A172 (cell line): ENCODE measurements around the gene SH3RF3. TPM values are rescaled to one million over a fixed set of nuclear protein-coding genes. Genes with fewer than 3 reads are reported as not detected.
A peak's percentile ranks its signal among the peaks of the same experiment; 100 is the strongest.

Experiments
- DNase-seq: peaks from one replicate; pipeline ENCODE4 v3.0.0-alpha.2; 2015; ENCODE audit warnings: low spot score
- total RNA-seq: library from RNA; depleted of rRNA; stranded (reverse); fragments of >200 nt; shearing (Covaris generic); gene quantifications from 2 replicates; pipeline ENCODE4 v1.2.3, GENCODE V29; 2014

SH3RF3 gene
- total RNA-seq, 1 experiment from 2014 or later: 3.6 TPM

DNA sequence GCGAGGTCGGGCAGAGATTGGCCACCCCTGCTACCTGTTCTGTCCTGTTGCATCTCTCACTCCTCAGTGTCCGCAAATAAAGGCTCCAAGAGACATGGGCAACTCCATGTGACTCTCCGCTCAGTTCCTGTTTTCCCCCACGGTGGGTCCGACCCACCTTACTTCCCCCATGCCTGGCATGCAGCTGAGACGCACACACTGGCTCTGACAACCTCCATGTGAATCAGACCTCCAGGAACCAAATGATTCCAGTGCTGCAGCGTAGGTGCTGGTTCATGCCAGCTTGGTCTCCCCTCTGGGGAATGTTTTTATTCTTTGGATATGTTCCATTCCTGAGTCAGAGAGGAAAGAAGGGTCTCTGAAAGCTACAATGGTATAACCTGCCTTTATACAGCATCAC, 221.5 kb downstream of the SH3RF3 start:
- DNase-seq: peak; percentile 40

DNA sequence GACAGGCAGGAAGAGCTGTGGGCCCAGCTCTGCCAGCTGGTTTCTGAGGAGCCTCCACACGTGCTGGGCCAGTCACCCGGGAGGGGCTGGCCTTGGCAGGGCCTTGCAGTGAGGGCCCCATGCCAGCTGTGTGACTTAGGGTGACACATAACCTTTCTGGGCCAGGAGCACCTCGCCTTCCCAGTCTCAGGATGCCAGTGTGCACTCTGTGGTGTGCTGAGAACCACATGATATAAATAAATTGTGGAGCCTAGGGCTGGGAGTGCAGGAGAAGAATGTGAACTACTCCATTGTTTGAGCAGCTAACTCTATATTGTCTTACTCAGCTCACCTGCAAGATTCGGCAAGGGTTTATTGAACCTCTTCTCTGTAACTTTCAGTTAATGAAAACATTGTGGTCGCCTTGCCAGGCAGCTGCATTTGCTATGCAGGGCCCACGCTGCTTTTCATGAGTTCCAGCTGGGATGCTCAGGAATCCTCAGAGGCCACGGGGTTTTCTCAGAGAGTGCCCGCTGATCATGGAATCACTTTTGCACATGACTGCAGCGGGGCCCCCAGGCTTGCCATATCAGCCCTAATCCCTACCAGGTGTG, 222.3 kb downstream of the SH3RF3 start:
- peak; percentile 93 for DNase-seq

DNA sequence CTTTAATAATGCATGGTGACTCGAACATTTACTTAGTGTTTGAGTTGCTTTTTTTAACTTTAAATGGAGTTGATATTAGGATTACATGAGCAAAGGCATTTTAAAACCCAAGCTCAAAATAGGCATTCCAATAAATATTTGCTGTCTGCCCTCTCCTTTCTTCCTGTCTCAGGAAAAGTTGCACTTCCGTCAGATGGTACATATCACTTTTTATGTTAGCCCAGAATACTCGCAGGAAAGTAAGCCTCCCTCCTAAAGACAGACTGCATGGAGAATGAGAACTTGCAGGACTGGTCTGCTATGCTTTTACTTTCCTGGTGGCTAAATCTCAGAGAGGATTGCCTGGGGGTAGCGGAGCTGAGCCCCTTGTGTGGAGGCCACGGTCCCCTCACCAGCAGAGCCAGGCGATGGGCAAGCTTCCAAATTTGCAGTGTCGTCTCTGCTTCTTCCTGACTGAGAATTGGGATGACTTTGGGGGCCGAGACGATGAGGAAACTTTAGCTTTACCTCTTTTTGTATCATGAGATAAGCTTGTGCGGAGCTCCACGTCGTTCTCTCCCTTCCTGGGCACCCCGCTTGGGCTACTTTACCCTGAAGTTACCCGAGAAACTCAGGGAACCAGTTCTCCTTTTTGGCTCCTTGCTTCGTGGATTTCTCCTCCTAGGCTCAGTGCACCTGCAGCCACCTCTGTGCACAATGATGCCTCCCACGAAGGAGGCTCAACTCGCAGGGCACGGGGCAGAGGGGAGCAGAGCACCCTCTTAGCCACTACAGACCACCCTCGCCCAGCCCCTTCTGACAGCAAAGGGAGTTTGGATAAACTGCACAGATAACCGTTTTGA, 223.3 kb downstream of the SH3RF3 start:
- no peak for DNase-seq

DNA sequence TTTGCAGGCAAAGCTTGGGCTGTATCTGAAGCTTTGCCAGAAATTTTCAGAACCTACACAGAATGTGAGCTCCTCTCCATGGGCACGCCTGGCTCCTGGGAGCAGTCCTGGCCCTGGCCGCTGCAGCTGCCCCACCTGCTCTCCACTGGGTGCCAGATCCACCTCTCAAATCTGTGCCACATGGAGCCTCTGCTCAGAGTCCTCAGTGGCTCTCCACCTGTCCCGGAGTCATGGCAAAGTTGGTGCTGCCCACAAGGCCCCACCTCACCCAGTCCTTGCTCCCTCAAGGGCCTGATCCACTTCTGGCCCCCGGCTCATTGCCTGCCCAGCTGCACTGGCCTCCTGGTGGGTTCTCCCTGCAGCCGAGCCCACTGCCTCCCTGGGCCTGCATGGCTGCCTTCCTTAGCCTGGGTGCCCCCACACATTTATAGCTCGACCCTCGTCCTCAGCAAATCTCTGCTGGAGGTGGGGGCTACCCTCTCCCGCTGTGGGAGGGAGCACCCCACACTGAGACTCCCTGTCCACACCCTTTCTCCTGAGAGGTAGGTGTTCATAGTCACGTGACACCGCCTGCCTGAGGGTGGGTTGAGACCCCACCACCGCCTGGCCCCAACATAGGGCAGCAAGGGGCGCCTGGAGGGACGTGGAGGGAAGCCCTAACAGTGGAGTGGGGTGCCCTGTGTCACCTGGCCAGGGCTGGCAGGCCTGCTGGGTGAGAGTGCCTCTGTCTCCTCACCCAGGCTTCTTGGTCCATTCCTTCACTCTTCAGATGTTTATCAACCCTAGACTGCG, 224.1 kb downstream of the SH3RF3 start:
- DNase-seq: no peak

DNA sequence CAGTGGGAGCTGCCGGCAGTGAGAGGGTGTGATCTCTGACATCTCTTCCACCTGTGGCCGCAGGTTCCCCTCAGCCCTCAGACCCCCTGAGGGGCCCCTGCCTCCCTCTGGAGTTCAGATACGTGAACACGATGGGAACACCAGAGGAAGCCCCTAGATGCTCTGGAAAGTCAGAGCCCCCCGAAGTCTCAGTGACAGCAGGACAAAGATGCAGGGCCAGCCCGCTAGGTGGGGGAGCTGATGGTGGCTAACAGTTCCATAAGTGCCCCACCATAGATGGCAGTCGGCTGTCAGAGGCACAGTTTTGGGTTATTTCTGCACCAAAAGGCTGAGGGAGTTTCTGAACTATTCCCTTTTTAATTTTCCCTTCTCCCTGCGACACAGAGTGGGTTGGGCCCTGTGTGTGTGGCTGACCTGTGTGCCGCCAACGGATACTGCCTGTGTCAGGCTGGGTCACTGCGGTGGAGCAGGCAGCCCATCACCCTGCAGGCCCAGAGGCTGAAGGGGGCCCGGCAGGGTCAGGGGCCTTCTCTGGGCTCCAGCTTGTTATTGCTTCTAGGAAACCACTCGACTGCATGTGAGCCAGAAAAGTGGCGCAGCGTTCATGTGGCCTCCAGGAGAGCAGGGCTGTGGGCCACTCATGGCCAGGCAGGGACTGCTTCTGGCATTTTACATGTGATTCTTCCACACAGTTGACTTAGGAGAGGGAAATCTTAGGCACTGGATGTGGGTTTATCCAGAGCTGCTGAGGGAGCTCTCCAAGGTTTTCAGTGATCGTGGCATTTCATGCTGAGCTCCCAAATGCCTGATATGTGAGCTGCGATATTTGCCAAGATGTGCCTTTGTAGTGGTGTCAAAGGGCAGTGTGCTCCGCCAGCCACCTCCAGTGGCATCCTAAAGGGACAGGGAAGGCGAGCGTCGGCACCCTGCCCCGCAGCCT, 225.1 kb downstream of the SH3RF3 start:
- DNase-seq: no peak

DNA sequence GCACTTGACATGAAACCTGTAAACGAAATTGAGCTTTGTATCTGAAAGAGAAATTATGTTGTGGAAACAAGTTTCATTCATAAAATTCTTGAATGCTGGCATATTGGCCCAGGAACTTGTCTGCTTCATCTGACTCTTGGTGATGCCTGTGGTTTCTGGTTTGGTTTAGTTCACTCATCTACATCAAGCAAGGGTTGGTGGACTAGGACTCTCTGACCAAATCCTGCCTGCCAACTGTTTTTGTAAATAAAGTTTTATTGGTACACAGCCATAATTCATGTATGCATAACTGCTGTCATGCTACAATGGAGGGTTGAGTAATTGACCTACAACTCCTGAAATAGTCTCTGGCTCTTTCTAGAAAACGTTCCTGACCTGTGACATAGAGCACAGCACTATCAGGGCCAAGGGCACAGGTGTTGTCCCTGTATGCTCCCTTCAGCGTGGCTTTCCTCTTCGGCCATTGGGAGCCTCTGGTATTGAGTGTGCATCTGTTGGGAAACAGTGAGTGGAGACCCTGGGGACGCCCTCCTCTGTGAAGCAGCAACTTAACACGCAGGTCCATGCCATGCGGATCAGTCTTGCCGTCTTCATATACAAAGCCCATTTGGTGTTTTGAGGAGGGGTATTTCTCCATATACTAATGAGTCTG, 226.3 kb downstream of the SH3RF3 start:
- no peak for DNase-seq

DNA sequence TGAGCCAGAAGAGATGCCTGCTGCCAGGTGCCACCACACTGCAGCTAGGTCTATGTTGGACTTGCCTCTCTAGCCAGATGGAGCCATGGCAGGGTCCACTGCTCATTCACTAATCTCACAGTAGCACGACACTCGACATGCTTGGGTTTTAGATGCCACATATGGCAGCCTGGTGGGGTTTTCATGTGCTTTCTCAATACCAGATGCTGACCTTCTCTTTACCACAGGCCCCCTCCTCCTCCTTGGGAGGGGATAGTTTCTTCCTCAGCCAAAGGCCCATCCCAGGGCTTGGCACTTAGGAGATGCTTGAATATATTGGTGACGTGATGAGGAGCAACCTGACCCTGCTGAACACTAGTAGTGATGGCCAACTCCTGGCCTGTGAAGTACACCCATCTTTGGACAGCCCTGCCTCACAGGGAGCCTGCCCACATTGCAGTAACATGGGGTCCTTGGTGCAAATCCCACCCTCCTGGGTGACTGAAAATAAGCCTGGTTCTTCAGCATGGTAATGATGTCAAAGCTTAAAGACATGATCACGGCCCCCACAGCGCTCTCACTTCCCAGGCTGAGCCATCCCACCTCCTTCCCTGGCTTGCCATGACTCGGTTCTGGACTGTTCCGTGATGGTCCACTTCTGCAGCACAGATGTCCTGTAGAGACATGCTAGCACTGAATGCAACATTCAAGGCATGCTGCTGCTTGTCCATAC, 227.5 kb downstream of the SH3RF3 start:
- no peak for DNase-seq

DNA sequence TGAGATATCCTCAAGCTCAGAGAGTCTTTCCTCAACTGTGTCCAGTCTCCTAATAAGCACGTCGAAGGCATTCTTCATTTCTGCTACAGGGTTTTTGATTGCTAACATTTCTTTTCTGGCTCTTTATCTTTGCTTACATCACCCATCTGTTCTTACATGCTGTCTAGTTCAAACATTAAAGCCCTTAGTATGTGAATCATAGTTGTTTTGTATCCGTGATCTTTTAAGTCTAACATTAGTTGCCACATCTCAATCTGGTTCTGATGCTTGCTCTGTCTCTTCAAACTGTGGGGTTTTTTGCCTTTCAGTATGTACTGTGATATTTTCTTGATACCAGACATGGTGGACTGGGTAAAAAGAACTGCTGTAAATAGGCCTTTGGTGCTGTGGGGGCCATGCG, 235.2 kb downstream of the SH3RF3 start:
- no peak for DNase-seq

DNA sequence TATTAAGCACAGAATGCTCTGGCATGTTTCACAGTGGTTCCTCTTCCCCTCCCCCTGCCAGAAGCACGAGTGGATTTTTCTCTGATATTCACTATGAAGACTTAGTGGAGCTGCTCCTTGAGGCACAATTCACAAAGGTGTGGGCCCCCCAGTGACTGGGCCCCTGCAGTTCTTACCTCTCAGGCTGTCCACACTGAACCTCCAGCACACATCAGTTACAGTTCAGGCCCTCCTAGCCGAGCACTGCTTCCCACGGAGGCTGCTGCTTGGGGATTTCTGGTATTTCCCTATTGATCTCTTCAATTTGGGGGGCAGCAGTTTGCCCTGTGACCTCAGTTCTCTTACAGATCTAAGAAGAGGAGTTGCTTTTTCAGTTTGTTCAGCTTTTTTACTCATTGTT, 236.1 kb downstream of the SH3RF3 start:
- no peak for DNase-seq

DNA sequence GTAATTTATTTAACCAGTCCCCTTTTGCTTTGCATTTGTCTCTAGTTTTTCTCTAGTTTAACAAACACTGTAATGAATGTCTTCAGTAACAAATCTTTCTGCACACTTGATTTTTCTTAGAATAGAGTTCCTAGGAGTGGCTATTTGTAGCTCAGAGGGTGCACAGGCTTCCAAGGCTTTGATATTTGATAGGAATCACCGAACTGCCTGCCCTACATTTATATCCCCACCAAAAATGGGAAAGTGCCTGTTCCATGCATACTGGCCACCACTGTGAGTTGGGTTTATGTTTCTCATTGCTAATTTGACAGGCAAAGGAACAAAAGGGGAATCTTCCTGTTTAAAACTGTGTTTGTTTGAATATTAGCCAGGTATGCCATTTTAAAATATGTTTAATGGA, 238.7 kb downstream of the SH3RF3 start:
- no peak for DNase-seq

DNA sequence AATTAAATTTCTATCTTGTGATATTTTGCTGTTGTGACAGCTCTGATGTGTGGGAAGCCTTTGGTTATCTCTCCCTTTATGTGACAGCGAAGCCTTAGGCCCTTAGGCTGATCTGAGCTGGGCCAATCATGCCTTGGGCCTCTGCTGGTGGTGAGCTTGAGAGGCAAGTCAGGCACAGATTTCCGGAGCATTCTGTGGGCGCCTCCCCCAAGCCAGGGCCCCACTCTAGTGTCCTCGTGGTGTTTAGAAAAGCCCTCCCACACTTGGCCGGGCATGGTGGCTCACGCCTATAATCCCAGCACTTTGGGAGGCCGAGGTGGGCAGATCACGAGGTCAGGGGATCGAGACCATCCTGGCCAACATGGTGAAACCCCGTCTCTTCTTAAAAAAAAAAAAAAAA, 239.8 kb downstream of the SH3RF3 start:
- no peak for DNase-seq

DNA sequence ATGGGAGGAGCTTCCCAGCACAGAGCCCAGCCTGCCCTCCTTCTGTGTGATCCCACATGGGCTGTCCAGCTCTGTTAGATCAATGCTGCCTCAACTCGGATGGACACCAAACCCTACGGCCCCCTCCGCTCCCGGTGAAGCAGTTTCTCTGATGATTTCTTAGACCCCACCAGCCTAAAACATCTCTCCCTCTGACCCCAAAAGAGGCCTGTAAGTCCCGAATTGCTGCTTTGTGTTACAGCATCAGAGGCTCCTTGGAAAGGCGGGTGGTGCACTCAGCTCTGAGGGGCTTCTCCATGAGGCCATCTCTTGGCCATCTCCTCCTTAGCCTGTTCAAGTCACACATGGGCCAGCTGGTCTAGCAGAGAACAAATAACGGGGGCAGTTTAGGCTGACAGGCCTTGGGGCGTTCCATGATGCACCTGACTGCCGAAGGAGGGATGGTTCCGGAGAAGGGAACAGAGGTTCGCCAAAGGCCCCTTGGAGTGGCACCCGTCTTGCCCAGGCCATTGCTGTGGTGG, 240.7 kb downstream of the SH3RF3 start:
- no peak for DNase-seq

DNA sequence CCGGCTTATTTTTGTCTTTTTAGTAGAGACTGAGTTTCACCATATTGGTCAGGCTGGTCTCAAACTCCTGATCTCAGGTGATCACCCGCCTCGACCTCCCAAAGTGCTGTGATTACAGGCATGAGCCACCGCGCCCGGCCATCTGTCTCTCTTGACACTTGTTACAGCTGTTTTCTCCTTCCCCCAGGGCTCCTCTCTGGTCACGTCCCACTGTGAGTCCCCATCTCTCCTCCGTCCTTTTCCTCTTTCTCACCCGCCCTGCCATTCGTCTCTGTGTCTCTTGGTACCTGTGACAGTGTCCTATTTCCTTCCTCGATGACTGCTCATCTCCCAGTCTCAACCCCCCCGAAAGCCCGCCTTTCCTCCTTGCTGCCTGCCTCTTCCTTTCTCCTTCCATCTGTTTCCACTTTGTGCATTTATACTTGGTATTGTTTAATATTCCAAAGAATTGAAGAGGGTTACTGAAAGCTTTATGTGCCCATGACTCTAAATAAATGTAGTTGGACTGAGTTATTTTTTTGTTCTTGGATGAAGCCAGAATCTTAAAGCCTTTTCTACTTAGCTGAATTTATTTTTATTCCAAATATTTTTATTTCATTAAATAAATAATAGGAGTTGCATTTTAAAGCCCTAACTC, 241.5 kb downstream of the SH3RF3 start:
- no peak for DNase-seq

DNA sequence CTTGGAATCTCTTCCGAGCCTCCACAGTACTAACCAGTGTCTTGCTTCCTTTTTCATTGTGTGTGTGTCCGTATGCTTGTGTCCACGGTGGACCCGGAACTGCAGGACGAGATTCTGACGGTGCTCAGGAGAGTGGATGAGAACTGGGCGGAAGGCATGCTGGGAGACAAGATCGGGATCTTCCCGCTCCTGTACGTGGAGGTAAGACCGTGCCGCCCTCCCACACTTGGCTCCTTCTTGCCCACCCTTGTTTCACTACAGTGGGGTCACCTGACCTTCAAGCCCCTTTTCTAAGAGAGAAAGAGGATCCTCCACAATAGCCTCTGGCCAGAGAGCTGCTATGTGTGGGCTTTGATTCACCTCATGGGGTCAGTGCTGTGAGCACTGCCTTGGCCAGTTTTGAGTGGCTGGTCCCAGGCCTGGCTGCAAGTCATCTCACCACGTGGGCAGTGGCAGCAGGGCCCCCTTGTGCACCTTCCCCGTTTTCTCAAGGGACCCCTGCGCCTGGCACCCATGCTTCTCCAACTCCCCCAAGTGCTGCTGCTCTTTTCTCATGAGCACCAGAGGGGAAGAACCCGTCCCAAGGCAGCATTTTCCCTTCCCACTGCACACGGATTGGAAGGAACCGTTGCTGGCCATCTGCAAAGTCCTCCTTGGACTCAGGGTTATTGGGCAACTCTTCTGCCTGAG, 242.6 kb downstream of the SH3RF3 start:
- no peak for DNase-seq

DNA sequence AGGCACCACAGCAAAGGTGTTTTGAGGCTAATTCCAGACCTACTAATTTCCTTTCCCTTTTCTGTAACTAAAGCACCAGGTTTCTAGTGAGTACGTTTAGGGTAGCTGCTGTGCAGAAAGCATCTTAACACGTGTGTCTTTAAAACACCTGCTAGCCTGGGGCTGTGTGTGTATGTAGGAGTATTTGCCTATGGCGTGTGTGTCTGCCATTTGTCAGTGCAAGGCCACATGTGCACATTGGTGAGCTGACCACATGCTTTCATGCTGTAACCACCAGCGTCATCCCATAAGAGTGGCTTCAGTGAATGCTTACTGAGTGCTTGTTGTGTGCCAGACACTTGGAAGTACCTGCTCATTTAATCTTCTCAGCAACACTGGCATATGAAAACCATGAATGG, 243.2 kb downstream of the SH3RF3 start:
- DNase-seq: no peak

DNA sequence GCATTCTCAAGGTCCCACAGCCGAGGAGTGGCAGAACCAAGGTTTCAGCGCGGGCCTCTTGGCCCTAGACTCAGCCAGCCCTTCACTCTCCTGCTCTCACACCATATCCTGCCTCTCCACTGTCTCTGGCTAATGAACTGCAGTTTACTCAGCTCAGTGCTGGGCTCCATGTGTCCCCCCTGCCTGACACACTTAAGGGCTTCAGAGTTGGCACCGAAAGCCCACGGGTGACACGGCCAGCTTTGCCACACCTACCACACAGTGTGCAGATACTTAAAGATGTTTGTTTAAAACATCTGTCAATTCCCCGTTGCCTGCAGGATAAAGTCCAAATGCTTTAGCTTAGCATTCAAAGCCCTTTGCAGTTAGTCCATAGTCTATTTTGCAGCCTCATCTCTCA, 243.6 kb downstream of the SH3RF3 start:
- no peak for DNase-seq

DNA sequence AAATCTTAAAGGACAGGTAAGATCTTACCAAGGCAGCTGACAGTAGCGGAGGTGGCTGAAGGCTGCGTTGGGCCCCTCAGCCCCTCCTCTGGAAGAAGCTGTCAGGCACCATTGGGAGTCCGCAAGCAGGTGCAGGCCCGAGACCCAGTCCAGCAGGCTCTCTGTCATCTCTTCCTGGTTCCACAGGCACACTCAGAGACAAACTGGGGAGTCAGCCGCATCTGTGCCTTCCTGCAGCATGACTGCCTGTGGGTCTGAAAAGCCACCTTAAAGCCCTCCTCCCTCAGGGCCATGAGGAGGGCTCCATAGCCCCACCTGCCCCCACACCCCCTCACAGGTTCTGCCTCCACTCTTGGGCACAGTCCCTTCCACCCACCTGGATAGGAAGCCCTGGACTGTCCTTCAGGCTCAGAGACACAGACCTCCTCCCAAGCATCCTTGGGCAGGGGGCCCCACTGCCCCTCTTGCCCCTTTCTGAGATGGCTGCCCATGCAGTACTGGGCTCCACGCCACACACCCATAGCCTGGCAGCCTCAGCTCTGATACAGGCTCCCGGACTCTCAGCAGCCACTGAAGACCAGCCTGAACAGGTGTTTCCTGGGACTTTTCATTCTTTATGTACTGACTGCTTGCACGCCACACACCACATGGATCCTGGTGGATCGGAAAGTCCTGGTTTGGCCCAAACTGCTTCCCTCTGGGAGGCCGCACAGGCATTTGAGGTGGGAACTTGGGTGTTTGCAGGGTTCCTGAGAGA, 245.0 kb downstream of the SH3RF3 start:
- DNase-seq: no peak

DNA sequence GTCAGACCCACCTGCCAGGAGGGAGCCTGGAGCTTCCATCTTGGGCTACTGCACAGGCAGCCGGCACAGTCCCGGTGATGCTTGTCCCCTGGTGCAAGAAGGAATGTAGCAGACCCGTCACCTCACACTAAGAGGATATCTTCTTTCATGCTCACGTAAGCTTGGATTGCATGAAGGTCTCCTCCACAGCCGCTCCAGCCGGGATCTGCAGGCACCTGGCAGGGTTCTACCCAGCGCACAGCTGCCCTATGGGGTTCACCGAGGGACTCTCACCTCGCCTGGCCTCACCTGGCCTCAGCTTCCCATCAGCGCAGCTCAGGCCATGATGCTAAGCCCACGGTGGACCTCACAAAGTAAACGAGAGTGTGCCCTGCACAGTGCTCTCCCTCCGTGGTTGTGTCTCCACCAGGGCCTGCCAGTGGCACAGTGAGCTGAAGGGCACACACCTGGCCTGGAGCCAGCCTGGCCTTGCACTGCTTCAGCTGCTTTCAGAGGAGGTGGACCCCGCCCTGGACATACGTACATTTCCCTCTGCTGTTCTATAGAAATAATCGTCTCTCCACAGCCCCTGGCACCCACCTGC, 245.6 kb downstream of the SH3RF3 start:
- no peak for DNase-seq
